HL-60 (cell line): ENCODE measurements around the gene NTN1.

Source experiments
- CTCF ChIP-seq: IDR thresholded peaks from one replicate; pipeline ENCODE4 v1.5.1; 2011; ENCODE audit warnings: low read length, control low read depth, inconsistent platforms; ENCODE audit not compliant: insufficient read depth
- GABPA ChIP-seq: IDR thresholded peaks from 2 replicates; pipeline ENCODE4 v1.6.1; 2012; ENCODE audit warnings: low read depth
- POLR2AphosphoS5 ChIP-seq: IDR thresholded peaks from 2 replicates; pipeline ENCODE4 v1.6.1; 2012; ENCODE audit warnings: low read depth
- REST ChIP-seq: IDR thresholded peaks from 2 replicates; pipeline ENCODE4 v1.6.1; 2012; ENCODE audit warnings: low read depth; ENCODE audit not compliant: insufficient replicate concordance
- SPI1 ChIP-seq: IDR thresholded peaks from 2 replicates; pipeline ENCODE4 v1.6.1; 2012; ENCODE audit warnings: low read depth, mild to moderate bottlenecking, borderline replicate concordance

GRCh38 chr17:9256361-9256750 is 235.0 kb downstream of the NTN1 start:
- no peak for TF ChIP-seq CTCF
- TF ChIP-seq POLR2AphosphoS5 = no peak
- TF ChIP-seq REST = no peak
- TF ChIP-seq SPI1 = no peak
- TF ChIP-seq GABPA = no peak
